ENCODE measurements around the gene COPS4.
"Not testable (repeated sequence)": the region's sequence is repeated elsewhere in the genome, so short reads cannot be mapped to it uniquely, and the experiment has no call there.

Gene COPS4

GRCh38 chr4:83024233-83024632 is 10.8 kb upstream of the COPS4 start:
- no peak for DNase-seq

- DNase-seq = no peak
Measured at GRCh38 chr4:83025563-83025962, 9.4 kb upstream of the COPS4 start.

GRCh38 chr4:83028976-83029375 is 6.0 kb upstream of the COPS4 start:
- no peak for DNase-seq

GRCh38 chr4:83029688-83030087 is 5.3 kb upstream of the COPS4 start:
- DNase-seq = no peak

GRCh38 chr4:83036991-83037665 is 2.1 kb downstream of the COPS4 start:
- DNase-seq = no peak

GRCh38 chr4:83040269-83040668 is 5.3 kb downstream of the COPS4 start:
- DNase-seq = no peak

- DNase-seq = not testable (repeated sequence)
Measured at GRCh38 chr4:83043157-83043556, 8.2 kb downstream of the COPS4 start.

GRCh38 chr4:83043801-83044407 is 8.9 kb downstream of the COPS4 start:
- no peak for DNase-seq

- no peak for DNase-seq
Measured at GRCh38 chr4:83046693-83047473, 11.9 kb downstream of the COPS4 start.

GRCh38 chr4:83048781-83049180 is 13.8 kb downstream of the COPS4 start:
- not testable (repeated sequence) for DNase-seq

GRCh38 chr4:83054928-83055327 is 19.9 kb downstream of the COPS4 start:
- no peak for DNase-seq

- DNase-seq = no peak
Measured at GRCh38 chr4:83062739-83063138, 27.8 kb downstream of the COPS4 start.

- no peak for DNase-seq
Measured at GRCh38 chr4:83065266-83065665, 30.3 kb downstream of the COPS4 start.

- no peak for DNase-seq
Measured at GRCh38 chr4:83067058-83067639, 32.2 kb downstream of the COPS4 start.

GRCh38 chr4:83071116-83071515 is 36.1 kb downstream of the COPS4 start:
- no peak for DNase-seq

GRCh38 chr4:83074086-83074704 is 39.2 kb downstream of the COPS4 start:
- peak; percentile 63 for DNase-seq

GRCh38 chr4:83074783-83075182 is 39.8 kb downstream of the COPS4 start:
- not testable (repeated sequence) for DNase-seq

GRCh38 chr4:83075311-83076095 is 40.5 kb downstream of the COPS4 start:
- no peak for DNase-seq

GRCh38 chr4:83080561-83080960 is 45.6 kb downstream of the COPS4 start:
- DNase-seq = no peak

GRCh38 chr4:83082777-83083176 is 47.8 kb downstream of the COPS4 start:
- DNase-seq = no peak

- peak; percentile 67 for DNase-seq
Measured at GRCh38 chr4:83083925-83084475, 49.0 kb downstream of the COPS4 start.

GRCh38 chr4:83084956-83085355 is 50.0 kb downstream of the COPS4 start:
- DNase-seq = not testable (repeated sequence)
